GM06990 (cell line): Measurements from ENCODE around the gene FBLN5.

Source experiments
- DNase-seq: peaks from one replicate; pipeline ENCODE4 v3.0.0-alpha.2; 2011; ENCODE audit not compliant: insufficient read length; ENCODE audit errors: extremely low read depth
- H3K27me3 ChIP-seq: replicated peaks from 2 replicates; pipeline ENCODE4 v1.6.0; 2011; ENCODE audit warnings: low read length; ENCODE audit not compliant: control insufficient read depth, insufficient read depth
- H3K36me3 ChIP-seq: 2 replicates; pipeline ENCODE4 v1.5.1; 2011; ENCODE audit warnings: low read length; ENCODE audit not compliant: control insufficient read depth, insufficient read depth
- H3K4me3 ChIP-seq: replicated peaks from 2 replicates; pipeline ENCODE4 v1.5.1; 2011; ENCODE audit warnings: low read depth, mild to moderate bottlenecking, control low read depth, low read length
- CTCF ChIP-seq: IDR thresholded peaks from 2 replicates; pipeline ENCODE4 v1.5.1; 2011; ENCODE audit warnings: low read length, control low read depth, mild to moderate bottlenecking, inconsistent platforms; ENCODE audit not compliant: insufficient read depth, poor library complexity, severe bottlenecking

The FBLN5 gene

GRCh38 chr14:91843437-91843836, 104.1 kb downstream of the FBLN5 start:
- no peak for TF ChIP-seq CTCF
- Histone ChIP-seq H3K4me3 (no peak overlapping the region), H3K27me3 (no peaks in the 10 kb centered on the region), H3K36me3 (no peaks in the 10 kb centered on the region)
- DNase-seq, result no peak

- no peak for DNase-seq
- Histone ChIP-seq H3K27me3 (no peaks in the 10 kb centered on the region; the same call in 1 of the 2 replicates), H3K4me3 (no peak overlapping the region), H3K36me3 (no peaks in the 10 kb centered on the region)
- TF ChIP-seq CTCF, result no peak
Measured at GRCh38 chr14:91841065-91841464, 106.4 kb downstream of the FBLN5 start.

GRCh38 chr14:91839749-91840148, 107.7 kb downstream of the FBLN5 start:
- no peaks in the 10 kb centered on the region for H3K36me3 ChIP-seq
- H3K27me3 ChIP-seq, result no peaks in the 10 kb centered on the region; the same call in 1 of the 2 replicates

GRCh38 chr14:91837076-91837475, 110.4 kb downstream of the FBLN5 start:
- no peak for DNase-seq
- H3K4me3 ChIP-seq, result peak overlapping the region; percentile 66
- H3K27me3 ChIP-seq, result no peaks in the 10 kb centered on the region; the same call in 1 of the 2 replicates
- H3K36me3 ChIP-seq, result no peaks in the 10 kb centered on the region
- TF ChIP-seq CTCF, result no peak

More at GRCh38 chr14:91839749-91840148, 107.7 kb downstream of the FBLN5 start:
- no peak for TF ChIP-seq CTCF
- no peak overlapping the region for H3K4me3 ChIP-seq
- DNase-seq, result no peak

- H3K36me3 ChIP-seq, result no peaks in the 10 kb centered on the region
- peak overlapping the region; percentile 66 for H3K4me3 ChIP-seq
- peak; percentile 79 for DNase-seq
- TF ChIP-seq CTCF, result peak; percentile 5
- H3K27me3 ChIP-seq, result no peaks in the 10 kb centered on the region; the same call in 1 of the 2 replicates
Measured at GRCh38 chr14:91835920-91836843, 111.3 kb downstream of the FBLN5 start.
